Natural killer cell treated with Interleukin-12 subunit alpha and Interleukin-12 subunit beta and Interleukin-15 and Interleukin-18, amount 100 ng/mL, for 72 hours (primary cell): ENCODE results near the gene PUM1. TPM values are rescaled to one million over a fixed set of nuclear protein-coding genes. Genes with fewer than 3 reads are reported as not detected.
A peak's percentile ranks its signal among the peaks of the same experiment; 100 is the strongest.
"Not testable (repeated sequence)": the region's sequence is repeated elsewhere in the genome, so short reads cannot be mapped to it uniquely, and the experiment has no call there.

Source experiments
- ATAC-seq, 2 donors: fragments of 150-1000 bp; cut with Tn5 transposase in 1 of 2; sonication (Bioruptor Pico), chemical (Tn5 transposase) in 1 of 2; 2 replicates each; pipeline ENCODE4 v1.10.0; 2021
- DNase-seq: peaks from one replicate; pipeline ENCODE4 v3.0.0; 2022; ENCODE audit warnings: low spot score
- H3K27ac Mint-ChIP-seq, 2 donors: 1 replicate in 1 of 2; 2 replicates in 1 of 2; pipeline ENCODE4 v1.8.0; 2022; ENCODE audit warnings: mixed read lengths in 2 of 2, mild to moderate bottlenecking in 1 of 2, moderate library complexity in 1 of 2
- H3K27me3 Mint-ChIP-seq, 2 donors: 1 replicate in 1 of 2; 2 replicates in 1 of 2; pipeline ENCODE4 v1.8.0; 2022; ENCODE audit warnings: mixed read lengths in 2 of 2
- H3K36me3 Mint-ChIP-seq: one replicate; pipeline ENCODE4 v1.8.0; 2022; ENCODE audit warnings: mixed read lengths
- H3K4me1 Mint-ChIP-seq, 2 donors: 1 replicate in 1 of 2; 2 replicates in 1 of 2; pipeline ENCODE4 v1.8.0; 2022; ENCODE audit warnings: low read depth in 2 of 2, mixed read lengths in 2 of 2, mild to moderate bottlenecking in 1 of 2
- H3K4me3 Mint-ChIP-seq: one replicate; pipeline ENCODE4 v1.8.0; 2022; ENCODE audit warnings: mixed read lengths
- H3K9me3 Mint-ChIP-seq: 2 replicates; pipeline ENCODE4 v1.8.0; 2022; ENCODE audit warnings: mixed read lengths
- total RNA-seq, 2 donors: library from RNA; stranded (reverse); gene quantifications; one replicate each; pipeline ENCODE4 v1.2.3, GENCODE V29; 2022

The PUM1 gene
- total RNA-seq, 2 donors from 2014 or later: 134 to 180 TPM

- peaks cover 13% of the 10 kb centered on the region for H3K36me3 Mint-ChIP-seq
- H3K4me3 Mint-ChIP-seq: no peak overlapping the region
- no peaks in the 10 kb centered on the region for H3K27me3 Mint-ChIP-seq
- ATAC-seq (no peak), DNase-seq (no peak)
- peaks cover 35 to 37% of the 10 kb centered on the region in 2 donors for H3K4me1 Mint-ChIP-seq
- peak overlapping the region in 1 of 2 donors; percentile 17 for H3K27ac Mint-ChIP-seq
- no peaks in the 10 kb centered on the region for H3K9me3 Mint-ChIP-seq
Measured at GRCh38 chr1:31055501-31055900, 10.0 kb downstream of the PUM1 start.

GRCh38 chr1:31054958-31055481, 10.5 kb downstream of the PUM1 start:
- H3K4me1 Mint-ChIP-seq: peaks cover 39 to 41% of the 10 kb centered on the region in 2 donors
- peak overlapping the region in 1 of 2 donors; percentile 12 for H3K27ac Mint-ChIP-seq
- H3K9me3 Mint-ChIP-seq: no peaks in the 10 kb centered on the region
- ATAC-seq (no peak), DNase-seq (no peak)
- peaks cover 13% of the 10 kb centered on the region for H3K36me3 Mint-ChIP-seq
- no peak overlapping the region for H3K4me3 Mint-ChIP-seq
- no peaks in the 10 kb centered on the region for H3K27me3 Mint-ChIP-seq

GRCh38 chr1:31054349-31054748, 11.2 kb downstream of the PUM1 start:
- Mint-ChIP-seq H3K36me3 (peaks cover 13% of the 10 kb centered on the region), H3K27me3 (no peaks in the 10 kb centered on the region), H3K9me3 (no peaks in the 10 kb centered on the region), H3K4me3 (no peak overlapping the region), H3K27ac (peak overlapping the region in 1 of 2 donors; percentile 12), H3K4me1 (peaks cover 39 to 41% of the 10 kb centered on the region in 2 donors)
- no peak for DNase-seq
- no peak for ATAC-seq

GRCh38 chr1:31052613-31053012, 12.9 kb downstream of the PUM1 start:
- not testable (repeated sequence) for H3K9me3 Mint-ChIP-seq, H3K4me3 Mint-ChIP-seq, ATAC-seq, H3K36me3 Mint-ChIP-seq, H3K27me3 Mint-ChIP-seq, DNase-seq
- Mint-ChIP-seq H3K4me1 (peaks cover 31 to 33% of the 10 kb centered on the region in 2 donors), H3K27ac (peak overlapping the region in 1 of 2 donors; percentile 43)

GRCh38 chr1:31051611-31052010, 13.9 kb downstream of the PUM1 start:
- H3K27me3 Mint-ChIP-seq: no peaks in the 10 kb centered on the region
- ATAC-seq: no peak
- no peaks in the 10 kb centered on the region for H3K9me3 Mint-ChIP-seq
- DNase-seq: no peak
- H3K36me3 Mint-ChIP-seq: peaks cover 6% of the 10 kb centered on the region
- no peak overlapping the region for H3K4me3 Mint-ChIP-seq
- no peak overlapping the region for H3K27ac Mint-ChIP-seq
- peaks cover 40% of the 10 kb centered on the region in 2 donors for H3K4me1 Mint-ChIP-seq

- not testable (repeated sequence) for ATAC-seq
- H3K27ac Mint-ChIP-seq: peak overlapping the region in 1 of 2 donors; percentile 71
Measured at GRCh38 chr1:31047507-31047906, 18.0 kb downstream of the PUM1 start.

GRCh38 chr1:31043631-31044030, 21.9 kb downstream of the PUM1 start:
- no peak for ATAC-seq
- peak overlapping the region in 1 of 2 donors; percentile 71 for H3K27ac Mint-ChIP-seq
- peaks cover 7% of the 10 kb centered on the region for H3K36me3 Mint-ChIP-seq

More at GRCh38 chr1:31047507-31047906, 18.0 kb downstream of the PUM1 start:
- peaks cover 24 to 29% of the 10 kb centered on the region in 2 donors for H3K4me1 Mint-ChIP-seq
- H3K36me3 Mint-ChIP-seq, H3K9me3 Mint-ChIP-seq, H3K27me3 Mint-ChIP-seq, H3K4me3 Mint-ChIP-seq, DNase-seq: not testable (repeated sequence)

GRCh38 chr1:31042656-31043055, 22.9 kb downstream of the PUM1 start:
- Mint-ChIP-seq H3K4me3 (no peak overlapping the region), H3K9me3 (no peaks in the 10 kb centered on the region), H3K27me3 (no peaks in the 10 kb centered on the region), H3K4me1 (peaks cover 34 to 36% of the 10 kb centered on the region in 2 donors), H3K36me3 (peaks cover 7% of the 10 kb centered on the region), H3K27ac (no peak overlapping the region)
- DNase-seq: no peak
- no peak for ATAC-seq

More at GRCh38 chr1:31043631-31044030, 21.9 kb downstream of the PUM1 start:
- Mint-ChIP-seq H3K27me3 (no peaks in the 10 kb centered on the region), H3K9me3 (no peaks in the 10 kb centered on the region), H3K4me3 (no peak overlapping the region), H3K4me1 (peaks cover 24 to 29% of the 10 kb centered on the region in 2 donors)
- no peak for DNase-seq

- ATAC-seq (no peak), DNase-seq (no peak)
- no peak overlapping the region for H3K27ac Mint-ChIP-seq
- H3K27me3 Mint-ChIP-seq: no peaks in the 10 kb centered on the region
- no peaks in the 10 kb centered on the region for H3K9me3 Mint-ChIP-seq
- H3K36me3 Mint-ChIP-seq: peaks cover 7% of the 10 kb centered on the region
- H3K4me1 Mint-ChIP-seq: peaks cover 34 to 37% of the 10 kb centered on the region in 2 donors
- H3K4me3 Mint-ChIP-seq: no peak overlapping the region
Measured at GRCh38 chr1:31041529-31041928, 24.0 kb downstream of the PUM1 start.

GRCh38 chr1:31040038-31040437, 25.5 kb downstream of the PUM1 start:
- H3K9me3 Mint-ChIP-seq: no peaks in the 10 kb centered on the region
- no peak for DNase-seq
- no peak for ATAC-seq
- H3K4me3 Mint-ChIP-seq: no peak overlapping the region
- no peaks in the 10 kb centered on the region for H3K27me3 Mint-ChIP-seq
- peaks cover 7% of the 10 kb centered on the region for H3K36me3 Mint-ChIP-seq
- peak overlapping the region in 1 of 2 donors; percentile 20 for H3K27ac Mint-ChIP-seq
- H3K4me1 Mint-ChIP-seq: peaks cover 38% of the 10 kb centered on the region in 2 donors

- not testable (repeated sequence) for H3K36me3 Mint-ChIP-seq, H3K27ac Mint-ChIP-seq, H3K9me3 Mint-ChIP-seq, DNase-seq, H3K4me3 Mint-ChIP-seq, ATAC-seq, H3K27me3 Mint-ChIP-seq
- H3K4me1 Mint-ChIP-seq: peaks cover 41 to 47% of the 10 kb centered on the region in 2 donors
Measured at GRCh38 chr1:31038935-31039334, 26.6 kb downstream of the PUM1 start.

- Mint-ChIP-seq H3K4me3 (no peak overlapping the region), H3K4me1 (peaks cover 40 to 46% of the 10 kb centered on the region in 2 donors), H3K27ac (no peak overlapping the region), H3K36me3 (peaks cover under 1% of the 10 kb centered on the region), H3K27me3 (no peaks in the 10 kb centered on the region), H3K9me3 (no peaks in the 10 kb centered on the region)
- ATAC-seq (no peak), DNase-seq (no peak)
Measured at GRCh38 chr1:31038360-31038759, 27.2 kb downstream of the PUM1 start.

GRCh38 chr1:31036749-31037500, 28.6 kb downstream of the PUM1 start:
- Mint-ChIP-seq H3K9me3 (no peaks in the 10 kb centered on the region), H3K36me3 (no peaks in the 10 kb centered on the region), H3K4me1 (peaks cover 38 to 49% of the 10 kb centered on the region in 2 donors), H3K4me3 (no peak overlapping the region), H3K27me3 (no peaks in the 10 kb centered on the region), H3K27ac (peak overlapping the region in 1 of 2 donors; percentile 10)
- ATAC-seq (peak in 1 of 2 donors; percentile 62), DNase-seq (no peak)

- Mint-ChIP-seq H3K36me3 (no peaks in the 10 kb centered on the region), H3K27ac (no peak overlapping the region), H3K9me3 (no peaks in the 10 kb centered on the region), H3K4me3 (no peak overlapping the region), H3K4me1 (peaks cover 49 to 60% of the 10 kb centered on the region in 2 donors), H3K27me3 (no peaks in the 10 kb centered on the region)
- no peak for ATAC-seq
- DNase-seq: no peak
Measured at GRCh38 chr1:31033598-31033997, 31.9 kb downstream of the PUM1 start.
